GM19035 (cell line): ENCODE measurements around the gene NARS2.
"Not testable (repeated sequence)": the region's sequence is repeated elsewhere in the genome, so short reads cannot be mapped to it uniquely, and the experiment has no call there.

Experiments
- ATAC-seq: cut with Tn5 transposase; IDR thresholded peaks from one replicate; pipeline ENCODE4 v1.9.1; 2021; ENCODE audit not compliant: unreplicated experiment

Gene NARS2

DNA sequence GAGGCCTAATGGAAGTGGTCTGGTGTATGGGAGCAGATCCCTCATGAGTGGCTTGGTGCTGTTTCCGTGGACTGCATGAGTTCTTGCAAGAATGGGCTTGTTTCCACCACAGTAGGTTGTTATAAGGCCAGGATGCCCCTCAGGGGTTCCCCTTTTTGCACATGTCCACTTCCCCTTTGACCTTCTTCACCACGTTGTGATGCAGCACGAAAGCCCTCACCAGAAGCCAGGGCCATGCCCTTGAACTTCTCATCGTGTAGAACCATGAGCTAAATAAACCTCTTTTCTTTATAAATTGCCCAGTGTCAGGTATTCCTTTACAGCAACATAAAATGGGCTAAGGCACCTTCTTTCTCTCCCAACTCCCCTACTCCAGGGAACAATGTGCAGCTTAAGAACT, 2.8 kb upstream of the NARS2 start:
- ATAC-seq: no peak

DNA sequence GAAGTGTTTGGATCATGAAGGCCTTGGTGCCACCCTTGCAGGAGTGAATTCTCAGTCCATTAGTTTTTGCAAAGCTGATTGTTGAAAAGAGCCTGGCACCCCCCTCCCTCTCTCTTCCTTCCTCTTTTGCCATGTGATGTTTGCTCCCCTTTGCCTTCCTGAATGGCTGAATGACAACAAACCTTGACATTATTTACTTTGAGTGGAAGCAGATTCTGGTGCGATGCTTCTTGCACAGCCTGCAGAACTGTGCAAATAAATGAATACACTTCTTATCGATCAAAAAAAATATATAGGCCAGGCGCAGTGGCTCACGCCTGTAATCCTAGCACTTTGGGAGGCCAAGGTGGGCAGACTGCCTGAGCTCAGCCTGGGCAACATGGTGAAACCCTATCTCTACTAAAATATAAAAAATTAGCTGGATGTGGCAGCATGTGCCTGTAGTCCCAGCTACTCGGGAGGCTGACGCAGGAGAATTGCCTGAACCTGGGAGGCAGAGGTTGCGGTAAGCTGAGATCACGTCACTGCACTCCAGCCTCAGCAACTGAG, 2.0 kb upstream of the NARS2 start:
- no peak for ATAC-seq

DNA sequence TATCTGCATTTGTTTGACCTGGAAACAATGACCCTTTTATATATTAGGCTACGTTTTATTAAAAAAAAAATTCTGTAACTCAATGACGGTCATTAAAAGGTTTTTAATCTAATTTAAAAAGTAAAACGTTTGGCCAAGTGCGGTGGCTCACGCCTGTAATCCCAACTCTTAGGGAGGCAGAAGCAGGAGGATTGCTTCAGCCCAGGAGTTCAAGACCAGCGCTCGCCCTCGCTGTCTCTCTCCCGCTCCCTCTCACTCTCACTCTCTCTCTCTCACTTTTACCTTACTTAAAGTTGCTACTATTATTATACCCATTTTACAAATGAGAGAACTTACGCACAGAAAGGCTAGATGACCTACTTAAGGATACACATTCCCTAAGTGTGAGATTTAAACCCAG, 814 bp upstream of the NARS2 start:
- no peak for ATAC-seq

DNA sequence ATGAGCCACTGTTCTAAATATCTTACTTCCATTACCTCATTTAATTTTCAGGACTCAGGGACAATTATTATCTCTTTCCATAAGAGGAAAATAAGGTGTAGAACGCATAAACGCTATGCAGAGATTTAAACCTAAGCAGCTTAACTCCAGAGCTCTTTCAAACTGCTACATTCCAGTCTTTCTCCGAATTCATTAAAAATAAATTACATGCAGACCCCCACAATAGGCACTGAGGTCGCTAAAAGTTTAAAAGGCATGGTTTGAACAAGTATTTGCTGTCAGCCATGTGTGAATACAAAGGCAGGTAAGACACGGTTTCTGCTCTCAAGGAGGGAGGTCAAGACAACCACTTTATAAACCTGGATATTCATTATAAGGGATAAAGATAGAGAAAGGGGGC, 983 bp downstream of the NARS2 start:
- ATAC-seq: no peak

DNA sequence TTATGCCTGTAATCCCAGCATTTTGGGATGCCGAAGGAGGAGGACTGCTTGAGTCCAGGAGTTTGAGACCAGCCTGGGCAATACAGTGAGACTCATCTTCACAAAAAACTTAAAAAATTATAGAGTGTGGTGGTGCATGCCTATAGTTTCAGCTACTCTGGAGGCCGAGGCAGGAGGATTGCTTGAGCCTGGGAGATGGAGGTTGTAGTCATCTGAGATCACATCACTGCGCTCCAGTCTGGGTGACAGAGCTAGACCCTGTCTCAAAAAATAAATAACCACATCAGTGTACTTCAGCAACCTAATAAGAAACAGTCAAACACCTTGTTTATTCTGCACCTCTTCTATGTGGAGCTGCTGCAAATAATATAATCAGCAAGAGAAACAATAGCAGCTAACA, 1.4 kb downstream of the NARS2 start:
- no peak for ATAC-seq

DNA sequence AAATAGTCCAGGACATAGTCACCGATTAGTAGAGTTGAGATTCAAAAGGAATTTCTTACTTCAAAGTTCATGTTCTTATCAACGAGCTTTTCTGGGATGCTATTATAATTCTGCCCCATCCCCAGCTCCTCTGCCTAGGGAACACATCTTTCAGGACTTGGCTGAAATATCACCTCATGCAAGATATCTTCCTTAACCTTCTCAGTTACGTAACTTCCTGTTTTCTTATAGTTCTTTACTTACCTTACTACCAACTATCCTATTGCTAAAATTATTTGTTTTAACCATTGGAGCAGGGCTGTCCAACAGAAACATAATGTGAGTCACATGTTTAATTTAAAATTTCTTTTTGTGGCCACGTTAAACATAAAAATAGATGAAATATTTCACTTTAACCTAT, 2.3 kb downstream of the NARS2 start:
- no peak for ATAC-seq

DNA sequence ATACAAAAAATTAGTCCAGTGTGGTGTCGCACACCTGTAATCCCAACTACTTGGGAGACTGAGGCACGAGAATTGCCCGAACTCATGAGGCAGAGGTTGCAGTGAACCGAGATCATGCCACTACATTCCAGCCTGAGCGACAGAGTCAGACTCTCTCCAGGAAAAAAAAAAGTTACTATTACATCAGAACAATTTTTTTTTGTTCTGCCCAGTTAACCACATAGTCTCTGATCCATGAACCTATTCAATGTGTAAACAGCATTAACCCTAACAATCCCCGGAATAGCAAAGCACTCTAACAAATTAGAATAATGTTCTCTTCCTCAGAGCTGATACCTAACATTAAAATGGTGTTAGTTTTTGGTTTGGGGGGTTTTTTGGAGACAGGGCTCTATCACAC, 4.6 kb downstream of the NARS2 start:
- no peak for ATAC-seq

DNA sequence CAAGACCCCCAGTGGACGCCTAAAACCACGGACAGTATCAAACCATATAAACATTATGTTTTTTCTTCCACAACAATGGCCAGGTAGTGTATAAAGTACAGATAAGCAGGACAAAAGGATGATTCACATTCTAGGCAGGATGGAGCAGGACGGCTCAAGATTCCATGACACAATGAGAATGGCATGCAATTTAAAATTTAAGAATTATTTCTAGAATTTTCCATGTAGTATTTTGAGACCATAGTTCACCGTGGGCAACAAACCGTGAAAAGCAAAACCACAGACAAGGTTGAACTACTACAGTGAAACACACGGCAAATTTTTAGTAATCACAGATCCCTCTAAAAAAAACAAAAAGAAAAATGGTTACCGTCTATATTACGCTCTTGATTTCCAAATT, 7.5 kb downstream of the NARS2 start:
- ATAC-seq: no peak

DNA sequence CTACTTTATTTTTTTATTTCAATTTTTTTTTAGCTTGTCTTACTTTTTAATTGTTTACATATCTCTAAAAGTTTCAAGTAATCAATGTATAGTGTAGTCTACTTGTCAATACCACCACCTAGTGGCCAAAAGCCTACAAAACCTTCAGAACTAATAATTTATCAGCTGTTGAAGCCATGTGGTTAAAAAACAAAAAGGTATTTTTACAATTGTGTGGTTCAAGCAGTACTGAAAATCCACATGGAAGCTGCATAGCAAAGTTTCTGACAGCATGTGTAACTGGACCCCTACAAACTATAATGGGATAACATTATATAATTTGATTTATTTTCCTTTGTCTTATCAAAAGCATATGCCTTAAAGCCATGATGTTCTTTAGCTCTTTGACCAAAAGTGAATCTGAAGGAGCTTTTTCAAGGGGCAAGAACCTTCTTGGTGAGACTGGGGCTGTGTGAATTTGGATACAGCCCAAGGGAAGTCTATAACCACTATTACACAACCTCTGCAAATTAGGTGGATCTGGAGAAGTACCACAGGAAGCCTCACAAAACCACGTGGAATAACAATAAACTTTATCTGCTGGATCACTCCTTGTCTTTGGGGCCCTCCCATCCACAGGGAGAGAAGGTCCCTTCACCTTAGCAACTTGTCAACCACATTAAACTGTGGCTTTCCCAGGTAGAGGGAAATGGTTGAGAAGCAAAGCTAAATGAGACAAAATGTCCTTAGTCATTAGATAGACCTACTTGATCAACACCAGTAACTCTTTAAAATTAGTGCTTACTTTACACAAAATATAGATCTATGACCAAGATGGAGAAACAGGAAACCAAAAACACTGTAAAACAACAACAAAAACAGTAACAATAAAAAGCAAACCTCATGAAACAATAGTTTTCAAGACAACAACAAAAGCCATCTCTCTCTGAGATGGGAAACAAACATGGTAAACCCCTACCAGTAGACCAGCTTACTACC, 9.9 kb downstream of the NARS2 start:
- peak; percentile 62 for ATAC-seq

DNA sequence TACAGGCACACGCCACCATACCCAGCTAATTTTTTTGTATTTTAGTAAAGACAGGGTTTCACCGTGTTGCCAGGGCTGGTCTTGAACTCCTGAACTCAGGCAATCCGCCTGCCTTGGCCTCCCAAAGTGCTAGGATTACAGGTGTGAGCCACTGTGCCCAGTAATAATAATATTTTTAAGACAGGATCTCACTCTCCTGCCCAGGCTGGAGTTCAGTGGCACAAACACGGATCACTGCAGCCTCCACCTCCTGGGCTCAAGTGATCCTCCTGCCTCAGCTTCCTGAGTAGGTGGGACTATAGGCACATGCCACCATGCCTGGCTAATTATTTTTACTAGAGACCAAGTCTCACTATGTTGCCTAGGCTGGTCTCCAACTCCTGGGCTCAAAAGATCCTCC, 10.6 kb downstream of the NARS2 start:
- peak; percentile 14 for ATAC-seq

DNA sequence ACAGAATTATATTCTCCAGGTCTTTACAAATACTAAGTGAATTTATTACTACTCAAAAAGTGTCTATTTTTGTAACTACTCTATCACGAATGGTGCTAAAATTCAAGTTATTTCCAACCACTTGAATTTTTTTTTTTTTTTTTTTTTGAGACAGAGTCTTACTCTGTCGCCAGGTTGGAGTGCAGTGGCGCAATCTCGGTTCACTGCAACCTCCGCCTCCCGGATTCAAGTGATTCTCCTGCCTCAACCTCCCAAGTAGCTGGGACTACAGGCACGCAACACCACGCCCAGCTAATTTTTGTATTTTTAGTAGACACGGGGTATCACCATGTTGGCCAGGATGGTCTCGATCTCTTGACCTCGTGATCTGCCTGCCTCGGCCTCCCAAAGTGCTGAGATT, 11.6 kb downstream of the NARS2 start:
- not testable (repeated sequence) for ATAC-seq

DNA sequence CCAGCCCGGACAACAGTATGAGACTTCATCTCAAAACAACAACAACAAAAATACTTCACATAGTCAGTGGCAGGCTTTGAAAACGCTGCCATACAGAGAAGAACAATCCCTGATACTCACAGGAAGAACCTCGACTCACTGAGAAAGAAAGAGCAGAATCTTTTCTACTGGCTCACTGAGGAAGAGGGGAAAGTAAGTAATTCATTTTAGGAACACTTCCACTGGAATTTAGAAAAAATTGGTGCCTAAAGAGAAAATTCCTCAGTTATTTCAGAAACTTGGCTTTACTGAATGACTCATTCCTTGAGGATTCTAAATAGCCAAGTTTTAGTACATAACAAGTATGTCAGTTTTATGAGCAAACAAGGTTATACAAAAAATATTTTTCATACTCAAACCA, 12.3 kb downstream of the NARS2 start:
- ATAC-seq: no peak

DNA sequence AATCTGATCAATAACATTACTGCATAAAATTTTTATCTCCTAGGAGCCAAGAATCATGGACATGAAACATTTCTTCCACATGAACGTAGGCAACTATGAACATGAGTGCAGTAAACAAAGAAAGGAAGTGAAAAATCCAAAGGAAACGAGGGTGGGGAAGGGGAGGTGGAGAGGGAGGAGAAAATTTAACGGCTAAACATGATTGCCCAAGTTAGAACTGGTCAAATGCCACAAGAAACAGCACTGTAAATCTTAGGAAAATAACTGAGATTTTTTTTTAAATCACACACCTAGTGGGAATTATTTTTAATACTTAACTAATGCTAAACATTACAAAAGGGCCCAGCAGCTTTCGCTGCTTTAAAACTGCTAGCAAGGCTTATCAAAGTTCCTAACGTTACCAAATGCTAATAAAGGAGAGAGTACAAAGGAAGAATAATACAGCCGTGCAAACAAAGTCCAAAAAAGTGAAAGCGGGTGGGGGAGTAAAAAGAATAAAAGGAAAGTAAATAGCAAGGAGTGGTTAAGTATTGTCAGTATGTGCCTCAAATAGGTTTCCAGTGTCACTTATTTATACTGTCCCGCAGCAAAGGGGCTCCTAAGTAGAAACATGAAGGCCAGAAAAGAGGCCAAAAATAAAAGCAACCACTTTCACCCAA, 13.7 kb downstream of the NARS2 start:
- ATAC-seq: no peak

DNA sequence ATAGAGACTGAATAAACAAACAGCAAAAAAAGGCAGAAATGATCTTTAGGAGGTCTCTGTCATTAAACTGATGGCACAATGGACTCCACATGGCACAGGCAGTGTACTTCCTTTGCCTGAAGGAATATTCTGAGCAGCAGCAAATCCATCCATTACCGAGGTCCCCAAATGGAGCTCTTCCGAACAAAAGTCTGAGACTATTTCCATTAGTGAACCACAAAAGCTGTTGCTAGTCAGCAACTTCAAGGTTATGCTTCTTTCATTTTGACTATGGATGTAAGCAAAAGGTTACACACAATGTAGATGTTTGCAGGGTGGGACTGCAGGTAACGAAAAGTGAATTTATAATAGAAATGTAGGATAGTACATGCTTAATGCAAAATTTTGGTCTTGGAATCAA, 14.5 kb downstream of the NARS2 start:
- ATAC-seq: no peak

DNA sequence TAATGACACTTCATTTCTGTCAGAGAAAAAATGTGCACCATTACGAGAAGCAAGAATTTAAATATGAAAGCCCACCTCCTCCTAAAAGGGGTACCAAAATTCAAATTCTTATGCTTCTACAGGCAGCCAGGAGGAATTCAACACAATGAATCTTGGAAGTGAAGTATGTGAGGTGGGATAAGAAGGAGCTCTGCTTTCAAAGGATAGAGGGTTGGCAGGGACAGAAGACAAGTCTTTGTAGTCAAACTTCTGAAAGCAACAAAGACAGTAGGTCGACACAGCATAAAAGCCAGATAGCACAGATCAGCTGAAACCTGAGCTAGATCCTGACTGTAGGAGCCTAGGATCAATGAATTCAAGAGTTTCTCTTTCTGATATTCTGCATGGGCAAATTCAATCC, 17.4 kb downstream of the NARS2 start:
- no peak for ATAC-seq

DNA sequence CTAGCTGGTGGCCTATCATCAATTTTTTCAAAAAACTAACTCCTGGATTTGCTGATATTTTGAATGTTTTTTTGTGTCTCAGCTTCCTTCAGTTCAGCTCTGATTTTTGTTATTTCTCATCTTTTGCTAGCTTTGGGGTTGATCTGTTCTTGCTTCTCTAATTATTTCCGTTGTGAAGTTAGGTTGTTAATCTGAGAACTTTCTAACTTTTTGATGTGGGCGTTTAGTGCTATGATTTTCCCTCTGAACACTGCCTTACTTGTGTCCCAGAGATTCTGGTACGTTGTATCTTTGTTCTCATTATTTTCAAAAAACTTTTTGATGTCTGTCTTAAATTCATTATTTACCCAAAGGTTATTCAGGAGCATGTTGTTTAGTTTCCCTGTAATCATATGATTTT, 19.1 kb downstream of the NARS2 start:
- ATAC-seq: no peak

DNA sequence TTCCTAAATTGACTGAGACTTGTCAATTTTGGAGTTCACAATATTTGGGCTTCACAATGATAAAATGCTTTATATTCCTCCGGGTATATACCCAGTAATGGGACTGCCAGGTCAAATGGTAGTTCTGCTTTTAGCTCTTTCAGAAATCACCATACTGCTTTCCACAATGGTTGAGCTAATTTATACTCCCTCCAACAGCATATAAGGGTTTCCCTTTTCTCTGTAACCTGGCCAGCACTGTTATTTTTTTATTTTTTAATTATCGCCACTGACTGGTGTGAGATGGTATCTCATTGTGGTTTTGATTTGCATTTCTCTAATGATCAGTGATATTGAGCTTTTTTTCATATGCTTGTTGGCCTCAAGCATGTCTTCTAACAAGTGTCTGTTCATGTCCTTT, 21.8 kb downstream of the NARS2 start:
- ATAC-seq: no peak

DNA sequence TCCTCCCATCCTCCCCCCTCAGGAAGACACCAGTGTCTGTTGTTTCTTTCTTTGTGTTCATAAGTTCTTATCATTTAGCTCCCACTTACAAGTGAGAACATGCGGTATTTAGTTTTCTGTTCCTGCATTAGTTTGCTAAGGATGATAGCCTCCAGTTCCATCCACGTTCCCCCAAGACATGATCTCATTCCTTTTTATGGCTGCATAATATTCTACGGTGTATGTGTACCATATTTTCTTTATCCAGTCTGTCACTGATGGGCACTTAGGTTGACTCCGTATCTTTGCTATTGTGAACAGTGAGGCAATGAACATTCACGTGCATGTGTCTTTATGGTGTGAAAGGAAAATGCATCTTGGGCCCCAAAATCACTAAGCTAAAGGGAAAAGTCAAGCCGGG, 22.5 kb downstream of the NARS2 start:
- ATAC-seq: not testable (repeated sequence)

DNA sequence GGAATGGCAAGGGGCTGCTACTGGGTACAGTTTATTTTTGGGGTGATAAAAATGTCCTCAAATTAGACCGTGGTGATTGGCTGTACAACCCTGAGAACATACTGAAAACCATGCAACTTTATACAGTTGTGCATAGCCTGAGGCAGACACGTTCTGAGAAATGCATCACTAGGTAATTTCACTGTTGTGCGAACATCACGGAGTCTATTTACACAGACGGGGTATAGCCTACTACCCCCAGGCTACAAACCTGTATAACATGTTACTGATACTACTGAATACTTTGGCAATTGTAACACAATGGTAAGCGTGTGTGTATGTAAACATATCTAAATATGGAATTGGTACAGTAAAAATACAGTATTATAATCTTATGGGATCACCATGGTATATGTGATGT, 23.6 kb downstream of the NARS2 start:
- ATAC-seq: no peak

DNA sequence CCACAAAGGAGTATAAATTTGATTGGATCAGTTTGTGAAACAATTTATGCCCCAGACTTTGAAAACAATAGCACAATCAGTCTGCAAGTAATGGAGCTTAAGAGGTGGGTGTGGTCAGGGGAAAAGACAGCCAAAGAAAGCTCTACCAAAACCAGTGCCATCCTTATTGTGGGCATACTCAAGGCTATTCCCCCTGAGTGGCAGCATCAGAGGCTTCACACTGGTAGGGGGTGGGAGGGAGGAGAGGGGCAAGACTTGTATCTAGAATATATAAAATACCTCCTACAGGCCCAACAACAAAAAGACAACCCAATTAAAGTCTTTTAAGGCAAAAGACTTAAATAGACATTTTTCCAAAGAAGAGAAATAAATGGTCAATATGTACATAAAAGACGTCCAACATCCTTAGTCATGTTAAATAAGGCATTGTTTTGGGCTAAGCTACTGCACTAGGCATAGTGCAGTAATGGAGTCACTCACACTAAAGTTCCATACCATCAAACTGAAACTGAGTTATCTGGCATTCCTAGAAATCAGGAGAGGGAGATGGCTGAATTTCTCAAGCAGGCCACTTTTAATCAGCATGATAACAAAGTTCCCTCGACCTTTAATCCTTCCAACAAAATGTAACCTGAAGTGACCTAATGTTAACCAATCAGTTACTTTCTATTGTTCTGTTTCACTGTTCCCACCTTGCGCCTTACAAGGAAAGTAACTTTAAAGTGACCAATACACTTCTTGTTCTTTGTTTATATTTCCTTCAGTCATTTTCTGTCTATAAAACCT, 24.8 kb downstream of the NARS2 start:
- ATAC-seq: no peak

DNA sequence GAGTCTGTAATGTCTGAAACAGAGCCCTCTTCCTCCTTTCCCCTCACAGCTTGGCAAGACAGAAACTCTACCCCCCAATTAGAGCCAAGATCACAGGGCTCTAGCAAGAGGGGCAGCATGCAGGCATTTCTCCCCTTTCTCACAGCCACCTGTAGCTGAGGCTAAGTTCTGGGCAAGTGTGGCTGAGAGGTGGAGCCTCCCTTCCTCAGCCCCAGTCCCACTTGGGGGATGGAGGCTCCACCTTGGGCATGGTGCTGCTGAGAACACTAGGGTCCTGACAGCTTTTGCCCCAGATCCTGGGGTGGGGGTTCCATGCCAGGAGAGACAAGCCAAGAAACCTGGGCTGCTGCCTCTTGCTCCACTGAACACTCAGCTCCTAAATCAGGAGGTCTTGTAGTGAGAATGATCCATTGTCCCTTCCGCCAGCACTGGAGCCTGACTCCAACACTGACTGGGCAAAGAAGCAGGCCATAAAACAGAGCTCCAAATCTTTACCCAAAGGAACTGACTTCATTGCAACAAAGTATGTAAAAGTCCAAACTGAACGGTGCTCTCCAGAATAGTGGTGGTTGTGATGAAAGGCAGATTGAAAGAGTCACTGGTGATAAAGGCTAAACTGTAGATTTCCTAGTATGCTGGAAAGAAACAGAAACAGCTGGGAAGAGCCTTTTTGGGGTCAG, 25.6 kb downstream of the NARS2 start:
- no peak for ATAC-seq
